CD4-positive, alpha-beta T cell treated with Interferon gamma for 1 hour (primary cell): ENCODE measurements around the gene ZNF622.

Source experiments
- DNase-seq: peaks from one replicate; pipeline ENCODE4 v3.0.0-alpha.2; 2020

ZNF622 gene

DNA sequence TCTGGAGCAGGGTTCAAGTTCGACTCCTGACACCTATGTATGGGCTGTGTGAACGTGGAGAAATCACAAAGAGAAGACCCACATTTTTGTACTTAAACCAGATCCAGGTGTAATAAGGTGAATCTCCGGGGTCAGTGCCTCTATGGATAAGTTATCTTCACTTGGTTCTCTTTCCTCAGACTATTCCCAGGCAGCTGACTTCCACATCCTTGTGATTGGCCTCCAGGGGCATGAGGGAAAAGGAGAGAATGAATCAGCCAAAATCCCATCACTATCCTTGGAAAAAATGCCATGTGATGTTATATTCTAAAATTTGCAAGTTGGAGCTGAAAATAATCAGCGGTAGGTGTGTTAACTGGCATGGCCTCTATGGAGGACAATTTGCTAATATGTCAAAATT, 37.2 kb downstream of the ZNF622 start:
- no peak for DNase-seq

DNA sequence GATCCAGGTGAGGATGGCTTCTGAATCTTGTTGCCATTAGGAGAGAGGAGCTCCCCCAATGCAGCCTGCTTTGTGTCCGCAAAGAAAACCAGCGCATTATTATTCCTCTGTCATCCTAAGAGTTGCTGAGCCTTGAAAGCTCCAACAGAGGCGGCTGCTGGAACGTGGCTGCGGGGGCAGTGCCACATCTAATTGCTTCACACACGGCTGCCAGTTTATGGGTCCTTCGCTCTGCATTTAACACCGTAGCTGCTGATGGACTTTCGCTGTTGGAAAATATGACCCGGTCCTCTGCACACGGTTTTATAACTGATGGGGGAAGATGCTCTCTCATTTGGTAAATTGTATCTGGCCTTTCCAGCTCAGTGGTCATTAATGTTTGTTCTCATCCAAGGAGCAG, 38.0 kb downstream of the ZNF622 start:
- DNase-seq: no peak

GRCh38 chr5:16418471-16418922, 47.1 kb downstream of the ZNF622 start:
- no peak for DNase-seq

- DNase-seq: no peak
Measured at GRCh38 chr5:16417398-16418074, 48.1 kb downstream of the ZNF622 start.

DNA sequence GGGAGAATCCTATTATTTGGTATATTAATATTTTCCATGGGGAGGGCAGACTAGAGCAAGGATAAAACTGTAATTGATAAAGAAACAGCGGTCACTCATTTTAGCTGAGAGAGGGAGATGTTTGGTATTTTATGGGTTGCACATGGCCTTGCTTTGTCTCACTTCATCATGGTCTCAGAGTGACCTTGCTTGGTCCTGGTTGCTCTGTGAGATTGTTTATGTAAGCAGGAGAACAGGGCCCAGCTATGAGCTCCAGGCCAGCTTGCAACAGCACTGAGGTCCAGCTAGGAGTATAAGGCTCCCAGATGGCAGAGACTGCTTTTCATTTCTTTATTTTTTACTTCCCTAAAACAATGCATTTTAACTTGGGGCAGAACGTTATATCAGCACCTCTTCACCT, 50.7 kb downstream of the ZNF622 start:
- DNase-seq: no peak

- DNase-seq: no peak
Measured at GRCh38 chr5:16413166-16413860, 52.3 kb downstream of the ZNF622 start.

GRCh38 chr5:16412556-16412955, 53.0 kb downstream of the ZNF622 start:
- no peak for DNase-seq

DNA sequence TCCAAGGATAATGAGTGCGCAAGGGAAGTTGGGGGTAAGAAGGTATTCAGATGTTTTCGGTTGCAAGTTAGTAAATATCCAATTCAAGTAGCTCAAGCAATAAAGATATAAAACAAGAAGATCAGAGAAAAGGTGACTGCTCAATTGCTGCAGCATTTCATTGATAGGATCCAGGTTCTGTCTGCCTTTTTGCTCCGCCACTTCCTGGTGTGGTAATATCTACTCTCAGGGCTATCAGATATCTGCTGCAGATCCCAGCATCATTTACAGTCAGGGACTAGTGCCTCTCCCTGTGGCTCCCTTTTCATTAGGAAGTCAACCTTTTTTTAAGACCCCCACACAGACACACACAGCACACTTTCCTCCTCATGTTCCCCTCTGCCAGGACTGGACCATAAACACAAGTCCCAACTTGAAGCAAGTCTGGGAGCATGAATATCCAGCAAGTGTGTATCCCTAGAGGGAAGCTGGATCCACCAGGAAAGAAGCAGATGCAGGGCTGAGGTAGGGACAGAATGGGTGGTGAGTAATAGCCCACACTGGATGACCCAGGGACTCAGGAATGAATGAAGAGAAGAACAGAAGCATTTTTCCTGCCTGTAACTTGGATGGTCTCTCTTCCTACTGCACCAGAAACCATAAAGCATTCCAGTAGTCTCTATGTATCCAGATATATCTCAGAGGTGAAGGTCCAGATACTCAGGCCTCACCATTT, 53.7 kb downstream of the ZNF622 start:
- no peak for DNase-seq

- no peak for DNase-seq
Measured at GRCh38 chr5:16411235-16411634, 54.4 kb downstream of the ZNF622 start.

GRCh38 chr5:16410338-16410737, 55.3 kb downstream of the ZNF622 start:
- no peak for DNase-seq

GRCh38 chr5:16406630-16407029, 59.0 kb downstream of the ZNF622 start:
- DNase-seq: no peak

- no peak for DNase-seq
Measured at GRCh38 chr5:16406023-16406422, 59.6 kb downstream of the ZNF622 start.
